SK-N-MC (cell line): ENCODE measurements around the gene PTPRM.

Experiments used
- DNase-seq: peaks from one replicate; pipeline ENCODE4 v3.0.0-alpha.2; 2011; ENCODE audit warnings: low read depth, low spot score
- H3K27ac ChIP-seq: fragments of 200-600 bp; sonication (generic); 2 replicates; pipeline ENCODE4 v1.5.1; 2016; ENCODE audit warnings: mixed run types
- H3K36me3 ChIP-seq: fragments of 200-600 bp; sonication (generic); 2 replicates; pipeline ENCODE4 v1.6.1; 2017; ENCODE audit warnings: antibody characterized with exemption, low read length, mixed read lengths; ENCODE audit not compliant: insufficient read depth
- H3K4me3 ChIP-seq: fragments of 200-600 bp; sonication (generic); 2 replicates; pipeline ENCODE4 v1.5.1; 2016
- H3K9ac ChIP-seq: fragments of 200-600 bp; sonication (generic); 2 replicates; pipeline ENCODE4 v1.8.0; 2017; ENCODE audit warnings: mixed run types, mixed read lengths; ENCODE audit not compliant: insufficient read length
- H3K9me3 ChIP-seq: fragments of 200-600 bp; sonication (generic); 2 replicates; pipeline ENCODE4 v1.6.1; 2017; ENCODE audit warnings: low read depth, mild to moderate bottlenecking, antibody characterized with exemption, low read length, moderate library complexity, mixed read lengths
- EZH2 ChIP-seq: fragments of 200-600 bp; sonication (generic); IDR thresholded peaks from one replicate; pipeline ENCODE4 v1.6.1; 2017; ENCODE audit warnings: antibody characterized with exemption
- FOXP2 ChIP-seq: optimal IDR thresholded peaks from 2 replicates; pipeline ENCODE3; 2011; ENCODE audit warnings: mild to moderate bottlenecking, moderate library complexity; ENCODE audit not compliant: insufficient read depth; ENCODE audit errors: extremely low read length, control extremely low read depth
- POLR2AphosphoS5 ChIP-seq: IDR thresholded peaks from 2 replicates; pipeline ENCODE4 v1.6.1; 2012; ENCODE audit warnings: mild to moderate bottlenecking, low read depth, low read length, borderline replicate concordance

The PTPRM gene

DNA sequence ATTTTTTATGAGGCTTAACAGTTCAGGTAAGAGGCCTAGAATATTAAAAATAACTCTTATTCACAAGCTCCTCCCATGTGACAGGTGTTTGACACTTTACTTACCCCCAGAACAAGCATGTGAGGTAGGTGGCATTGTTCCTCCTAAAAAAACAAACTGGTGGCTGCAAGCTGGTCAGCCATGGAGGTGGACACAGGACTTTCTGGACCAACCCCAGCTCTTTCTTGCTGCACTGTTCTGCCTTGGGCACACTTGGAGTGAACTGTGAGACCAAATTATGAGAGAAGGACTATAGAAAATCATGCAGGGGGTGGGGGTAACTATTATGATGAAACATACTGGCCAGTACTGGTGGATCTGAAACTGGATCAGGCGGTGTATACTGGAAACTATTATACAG, 56.6 kb downstream of the PTPRM start:
- TF ChIP-seq EZH2 (no peak), POLR2AphosphoS5 (no peak), FOXP2 (no peak)
- Histone ChIP-seq H3K9me3 (no peaks in the 10 kb centered on the region), H3K4me3 (no peak overlapping the region), H3K27ac (no peak overlapping the region), H3K9ac (no peak overlapping the region), H3K36me3 (no peaks in the 10 kb centered on the region)
- no peak for DNase-seq

DNA sequence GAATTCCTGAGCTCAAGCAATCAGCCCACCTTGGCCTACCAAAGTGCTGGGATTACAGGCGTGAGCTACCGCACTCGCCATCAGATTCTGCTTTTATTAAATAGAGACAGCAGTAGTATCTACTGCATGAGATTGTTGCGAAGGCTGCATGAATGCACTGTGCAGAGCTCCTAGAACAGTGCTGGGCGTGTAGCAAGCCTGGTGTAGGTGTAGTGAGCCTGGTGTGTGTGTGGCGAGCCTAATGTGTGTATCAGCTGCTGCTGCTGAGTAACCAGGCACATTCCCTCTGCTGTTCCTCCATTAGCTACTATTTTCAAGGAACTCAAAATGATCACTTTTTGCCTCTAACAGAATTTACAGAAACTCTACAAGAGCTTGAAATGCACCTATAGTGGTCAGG, 57.6 kb downstream of the PTPRM start:
- Histone ChIP-seq H3K4me3 (no peak overlapping the region), H3K9ac (no peak overlapping the region), H3K9me3 (no peaks in the 10 kb centered on the region), H3K36me3 (no peaks in the 10 kb centered on the region), H3K27ac (no peak overlapping the region)
- DNase-seq = no peak
- TF ChIP-seq POLR2AphosphoS5 = no peak
- TF ChIP-seq FOXP2 = no peak
- TF ChIP-seq EZH2 = no peak

DNA sequence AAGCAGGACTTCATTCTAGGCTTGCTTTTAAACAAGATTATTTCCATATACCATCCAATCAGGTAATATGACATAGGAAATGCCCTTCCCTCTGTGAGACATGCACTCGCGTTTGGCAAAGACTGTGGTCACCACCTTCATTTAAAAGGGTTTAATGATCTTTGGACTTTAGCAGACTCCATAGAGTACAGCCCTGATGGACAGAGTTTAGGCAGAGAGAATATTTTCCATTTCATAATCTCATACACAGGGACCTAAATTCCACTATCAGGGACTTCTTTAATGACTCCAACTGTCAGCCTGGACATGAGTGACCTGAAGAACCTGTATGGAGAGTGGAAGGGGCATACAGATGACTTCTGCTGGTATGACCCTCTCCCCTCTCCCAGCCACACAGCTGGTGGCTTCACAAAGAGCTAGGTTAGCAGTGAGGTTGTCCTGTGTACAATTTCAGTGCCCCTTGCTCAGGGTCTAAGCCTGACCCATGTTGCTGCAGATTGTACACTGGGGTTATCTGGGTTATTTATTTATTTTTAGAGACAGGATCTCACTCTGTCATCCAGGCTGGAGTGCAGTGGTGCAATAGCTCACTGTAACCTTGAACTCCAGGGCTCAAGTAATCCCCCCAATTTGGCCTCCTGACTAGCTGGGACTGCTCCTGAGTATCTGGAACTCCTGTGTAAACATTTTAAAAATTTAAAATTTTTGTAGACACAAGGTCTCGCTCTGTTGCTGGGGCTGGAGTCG, 59.2 kb downstream of the PTPRM start:
- DNase-seq = no peak
- TF ChIP-seq FOXP2 (no peak), EZH2 (no peak), POLR2AphosphoS5 (no peak)
- H3K27ac ChIP-seq = no peak overlapping the region

GRCh38 chr18:7626922-7627440, 59.9 kb downstream of the PTPRM start:
- no peak overlapping the region for H3K4me3 ChIP-seq
- no peak for DNase-seq
- no peaks in the 10 kb centered on the region for H3K36me3 ChIP-seq
- TF ChIP-seq EZH2 = no peak
- TF ChIP-seq FOXP2 = no peak
- TF ChIP-seq POLR2AphosphoS5 = no peak
- no peak overlapping the region for H3K9ac ChIP-seq
- no peak overlapping the region for H3K27ac ChIP-seq
- no peaks in the 10 kb centered on the region for H3K9me3 ChIP-seq

More for the DNA sequence above, 59.2 kb downstream of the PTPRM start:
- no peak overlapping the region for H3K4me3 ChIP-seq
- H3K9ac ChIP-seq = no peak overlapping the region
- H3K36me3 ChIP-seq = no peaks in the 10 kb centered on the region
- H3K9me3 ChIP-seq = no peaks in the 10 kb centered on the region

DNA sequence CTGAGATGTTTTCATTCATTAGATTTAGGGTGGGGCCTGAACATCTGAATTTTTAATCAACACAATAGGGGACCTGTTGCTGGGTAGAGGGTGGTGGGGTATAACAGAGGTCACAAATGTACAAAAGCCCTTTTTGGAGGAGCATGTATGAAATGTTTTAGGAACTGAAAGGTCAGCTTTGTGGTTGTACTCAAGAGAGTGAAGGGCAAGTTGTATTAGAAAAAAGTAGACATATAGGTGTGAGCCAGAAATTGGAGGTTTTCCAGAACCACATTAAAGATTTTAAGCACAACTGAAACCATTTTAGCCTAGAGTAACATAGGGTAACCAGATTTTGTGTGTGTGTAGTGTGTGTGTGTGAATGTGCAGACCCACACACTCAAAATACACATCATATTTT, 62.3 kb downstream of the PTPRM start:
- Histone ChIP-seq H3K27ac (no peak overlapping the region), H3K9ac (no peak overlapping the region), H3K36me3 (no peaks in the 10 kb centered on the region), H3K9me3 (no peaks in the 10 kb centered on the region), H3K4me3 (no peak overlapping the region)
- DNase-seq = no peak
- TF ChIP-seq EZH2 = no peak
- no peak for TF ChIP-seq POLR2AphosphoS5
- TF ChIP-seq FOXP2 = no peak

- Histone ChIP-seq H3K27ac (no peak overlapping the region), H3K9me3 (no peaks in the 10 kb centered on the region), H3K9ac (no peak overlapping the region), H3K4me3 (no peak overlapping the region), H3K36me3 (no peaks in the 10 kb centered on the region)
- TF ChIP-seq POLR2AphosphoS5 (no peak), FOXP2 (no peak), EZH2 (no peak)
- no peak for DNase-seq
Measured at GRCh38 chr18:7630731-7631442, 63.8 kb downstream of the PTPRM start.

GRCh38 chr18:7632152-7633098, 65.3 kb downstream of the PTPRM start:
- no peak overlapping the region for H3K4me3 ChIP-seq
- no peaks in the 10 kb centered on the region for H3K9me3 ChIP-seq
- no peaks in the 10 kb centered on the region for H3K36me3 ChIP-seq
- no peak overlapping the region for H3K9ac ChIP-seq
- no peak overlapping the region for H3K27ac ChIP-seq
- TF ChIP-seq EZH2 = no peak
- TF ChIP-seq POLR2AphosphoS5 = no peak
- no peak for DNase-seq

DNA sequence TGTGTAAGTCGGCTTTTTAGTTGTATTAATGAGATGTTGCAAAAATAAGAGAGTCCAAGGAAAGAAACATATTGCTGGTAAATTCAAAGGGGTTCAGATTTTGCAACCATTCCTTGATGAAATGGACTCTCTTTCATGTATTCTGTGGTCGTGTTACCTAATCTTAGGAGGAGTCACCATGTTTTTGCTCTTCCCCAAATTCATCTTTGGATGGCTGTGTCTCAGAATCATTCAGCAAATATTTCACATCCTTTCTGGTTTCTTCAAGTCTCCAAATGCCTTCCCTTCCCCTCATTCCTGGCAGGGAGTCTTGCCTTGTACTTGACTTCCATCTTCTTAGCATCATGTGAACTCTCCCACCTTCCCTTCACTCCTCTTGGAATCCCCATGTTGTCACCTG, 66.1 kb downstream of the PTPRM start:
- DNase-seq = no peak
- Histone ChIP-seq H3K9me3 (no peaks in the 10 kb centered on the region), H3K4me3 (no peak overlapping the region), H3K9ac (no peak overlapping the region), H3K36me3 (no peaks in the 10 kb centered on the region), H3K27ac (no peak overlapping the region)
- no peak for TF ChIP-seq POLR2AphosphoS5
- TF ChIP-seq EZH2 = no peak
- TF ChIP-seq FOXP2 = no peak
